RWPE1 (cell line): ENCODE data around the gene HS3ST6.

Source experiments
- CTCF ChIA-PET: fragments of 350-600 bp; sonication (Branson Sonifier 250); formaldehyde crosslinking; extraction: SDS; loops from one replicate; lab custom pipeline; 2021; lab: Yijun Ruan, JAX
- POLR2A ChIA-PET: fragments of 400-600 bp; formaldehyde crosslinking; extraction: SDS; loops from one replicate; lab custom pipeline; 2020; ENCODE audit warnings: antibody characterized with exemption; ENCODE audit not compliant: low non-redundant PET; lab: Yijun Ruan, JAX
- DNase-seq: peaks from one replicate; pipeline ENCODE4 v3.0.0; 2012; ENCODE audit warnings: low spot score
- H3K27ac ChIP-seq: fragments of 450-650 bp; 2 replicates; pipeline ENCODE4 v1.5.1; 2017
- TF ChIP-seq, protein P1 (sequence below): fragments of 450-650 bp; conservative IDR thresholded peaks from 2 replicates; pipeline ENCODE4 v1.5.1; 2017; ENCODE audit warnings: low read depth, mild to moderate bottlenecking

HS3ST6 gene

DNA sequence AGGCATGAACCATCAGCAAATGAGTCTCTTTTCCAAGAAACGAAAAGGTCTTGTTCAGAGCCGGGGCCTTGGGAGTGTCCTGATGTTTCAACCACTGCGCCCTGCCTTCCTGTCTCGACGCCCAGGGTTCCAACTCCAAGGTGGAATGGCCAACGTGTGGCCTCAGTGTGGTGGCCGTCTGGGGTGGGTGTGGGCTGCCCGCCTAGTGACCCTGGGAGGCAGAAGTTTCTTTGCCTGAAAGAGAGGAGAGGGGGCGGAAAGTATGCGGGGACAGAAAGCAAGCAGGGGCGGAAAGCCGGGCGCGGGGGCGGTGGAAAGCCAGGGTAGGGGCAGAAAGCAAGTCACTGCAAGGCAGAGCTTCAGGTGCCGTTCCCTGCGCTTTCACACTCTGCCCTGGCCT, 20.7 kb upstream of the HS3ST6 start:
- DNase-seq, result no peak
- peak overlapping the region; percentile 65 for H3K27ac ChIP-seq
- ChIA-PET POLR2A (interaction anchor here (0.5 kb wide), 1 partner anchor 234 kb away, joined by 3 read pairs; no protein-coding TSS in a partner anchor), CTCF (no interaction called here)
- TF ChIP-seq, protein P1, sequence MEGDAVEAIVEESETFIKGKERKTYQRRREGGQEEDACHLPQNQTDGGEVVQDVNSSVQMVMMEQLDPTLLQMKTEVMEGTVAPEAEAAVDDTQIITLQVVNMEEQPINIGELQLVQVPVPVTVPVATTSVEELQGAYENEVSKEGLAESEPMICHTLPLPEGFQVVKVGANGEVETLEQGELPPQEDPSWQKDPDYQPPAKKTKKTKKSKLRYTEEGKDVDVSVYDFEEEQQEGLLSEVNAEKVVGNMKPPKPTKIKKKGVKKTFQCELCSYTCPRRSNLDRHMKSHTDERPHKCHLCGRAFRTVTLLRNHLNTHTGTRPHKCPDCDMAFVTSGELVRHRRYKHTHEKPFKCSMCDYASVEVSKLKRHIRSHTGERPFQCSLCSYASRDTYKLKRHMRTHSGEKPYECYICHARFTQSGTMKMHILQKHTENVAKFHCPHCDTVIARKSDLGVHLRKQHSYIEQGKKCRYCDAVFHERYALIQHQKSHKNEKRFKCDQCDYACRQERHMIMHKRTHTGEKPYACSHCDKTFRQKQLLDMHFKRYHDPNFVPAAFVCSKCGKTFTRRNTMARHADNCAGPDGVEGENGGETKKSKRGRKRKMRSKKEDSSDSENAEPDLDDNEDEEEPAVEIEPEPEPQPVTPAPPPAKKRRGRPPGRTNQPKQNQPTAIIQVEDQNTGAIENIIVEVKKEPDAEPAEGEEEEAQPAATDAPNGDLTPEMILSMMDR, result no peak

DNA sequence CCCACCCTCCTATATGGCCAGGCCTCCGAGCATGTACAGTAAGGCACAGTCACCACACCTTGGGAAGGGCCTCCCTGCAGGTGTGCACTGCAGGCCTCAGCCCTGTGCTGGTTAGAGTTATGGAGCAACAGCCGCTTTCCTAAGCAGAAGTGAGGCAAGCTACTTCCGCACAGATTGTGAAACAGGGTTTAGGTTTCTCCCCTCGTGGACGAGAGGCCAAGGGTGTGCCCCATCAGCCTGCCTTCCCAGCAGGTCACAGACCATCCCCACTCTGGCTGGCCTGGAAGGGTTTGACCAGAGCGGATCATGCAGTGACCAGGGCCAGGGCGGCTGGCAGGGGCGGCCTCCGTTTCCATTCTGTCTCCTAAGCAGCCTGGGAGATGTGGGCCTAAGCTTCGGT, 20.1 kb upstream of the HS3ST6 start:
- peak overlapping the region; percentile 65 for H3K27ac ChIP-seq
- POLR2A ChIA-PET, result interaction anchor here (0.5 kb wide), 1 partner anchor 234 kb away, joined by 3 read pairs; no protein-coding TSS in a partner anchor
- TF ChIP-seq, protein P1, result no peak
- DNase-seq, result no peak
- CTCF ChIA-PET, result no interaction called here

DNA sequence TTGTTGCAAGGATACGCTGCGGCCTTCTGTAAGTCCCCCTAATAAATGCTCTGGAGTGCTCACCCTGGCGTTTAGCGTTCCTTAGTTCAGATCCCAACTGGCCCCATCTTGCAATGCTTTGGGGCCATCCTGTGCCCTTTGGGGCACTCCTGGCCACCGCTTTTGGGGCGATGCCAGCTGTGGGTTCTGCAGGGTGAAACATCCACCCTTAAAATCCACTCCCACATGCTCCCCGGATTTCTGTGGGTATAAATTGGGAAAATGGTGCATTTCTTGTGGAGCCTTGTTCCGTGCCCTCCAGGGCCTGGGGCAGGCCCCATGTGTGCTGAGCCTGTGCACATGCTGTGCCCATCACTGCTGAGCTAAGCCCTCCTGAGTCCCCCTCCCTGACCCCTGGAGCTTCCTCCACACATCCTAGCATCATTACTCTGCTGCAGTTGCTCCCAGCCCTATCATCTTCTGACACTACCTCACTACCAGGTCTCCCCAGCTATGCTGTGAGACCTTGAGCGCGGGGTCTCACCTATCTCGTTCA, 18.8 kb upstream of the HS3ST6 start:
- ChIA-PET POLR2A (no interaction called here), CTCF (no interaction called here)
- TF ChIP-seq, protein P1, result no peak
- no peak for DNase-seq
- peak overlapping the region; percentile 65; the same call in 1 of the 2 replicates for H3K27ac ChIP-seq

DNA sequence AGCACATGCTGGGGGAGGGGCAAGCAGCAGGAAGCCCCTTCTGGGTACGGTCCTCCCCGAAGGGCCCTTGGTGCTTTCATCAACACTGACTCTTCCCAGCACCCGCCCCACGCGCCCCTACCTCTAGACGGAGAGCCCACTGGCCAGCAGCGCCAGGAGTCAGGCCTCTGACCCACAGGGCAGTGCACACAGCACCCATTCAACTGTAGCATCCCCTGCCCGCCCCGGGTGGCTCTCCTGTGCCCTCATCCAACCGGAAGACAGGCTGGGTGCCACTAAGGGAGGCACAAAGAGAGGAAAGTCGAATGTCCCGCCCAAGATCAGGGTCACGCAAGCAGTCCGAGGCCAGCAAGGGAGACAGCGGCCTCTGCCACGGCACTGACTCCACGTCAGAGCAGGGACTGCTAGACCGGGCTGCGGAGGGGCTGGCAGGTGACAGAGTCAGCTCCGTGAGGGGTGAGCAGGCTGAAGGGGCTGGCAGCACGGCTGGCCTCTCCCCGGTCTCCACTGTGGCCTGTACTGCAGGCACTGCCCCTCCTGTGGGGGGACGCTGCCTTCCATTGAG, 15.0 kb upstream of the HS3ST6 start:
- ChIA-PET CTCF (interaction anchor here (0.5 to 2.0 kb wide), 4 partner anchors 9 to 259 kb away, joined by 3 to 7 read pairs (median 4); no protein-coding TSS in a partner anchor), POLR2A (no interaction called here)
- no peak for DNase-seq
- H3K27ac ChIP-seq, result no peak overlapping the region
- TF ChIP-seq, protein P1, result no peak

DNA sequence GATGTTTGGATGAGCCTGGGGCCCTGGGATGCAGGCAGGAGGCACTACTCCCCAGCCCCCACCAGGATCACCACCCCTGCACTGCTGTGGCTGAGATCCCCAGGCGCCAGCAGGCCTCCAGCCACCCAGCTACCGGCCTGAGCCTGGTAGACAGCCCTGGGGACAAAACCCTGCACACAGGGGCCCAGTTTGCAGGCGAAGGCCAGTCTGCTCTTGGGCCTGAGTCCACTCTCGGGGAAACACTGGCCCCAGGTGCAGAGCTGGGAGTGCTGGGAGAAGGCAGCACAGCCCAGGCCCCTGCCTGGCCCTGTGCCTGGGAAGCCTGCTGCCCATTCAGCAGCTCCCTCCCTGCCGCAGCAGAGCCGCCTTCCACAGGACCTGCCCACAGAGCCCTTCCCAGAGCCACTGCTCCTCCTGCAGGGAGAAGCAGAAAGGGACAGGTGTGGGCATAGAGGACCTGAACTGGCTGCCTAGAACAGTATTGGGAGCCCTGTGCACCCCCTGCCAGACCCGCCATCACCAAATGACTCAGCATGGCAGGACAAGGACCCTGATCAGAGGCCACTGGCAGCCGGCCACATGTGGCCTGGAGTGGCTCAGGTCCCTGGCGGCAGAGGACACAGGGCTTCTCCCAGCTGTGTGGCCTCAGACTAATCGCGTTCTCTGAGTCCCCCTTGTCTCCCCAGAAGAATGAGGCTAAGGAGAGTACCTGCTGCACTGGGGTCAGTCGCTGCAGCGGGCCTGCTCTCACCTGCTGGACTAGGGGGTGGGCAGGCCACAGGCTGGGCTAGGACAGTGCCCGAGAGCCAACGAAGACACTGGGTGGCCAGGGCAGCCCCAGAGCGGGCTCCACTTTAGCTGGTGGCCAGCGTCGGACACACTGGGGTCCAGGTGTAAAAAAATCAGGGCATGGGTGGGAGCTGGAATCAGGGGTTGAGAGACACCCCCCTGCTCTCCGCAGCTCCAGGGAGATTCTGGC, 14.1 kb upstream of the HS3ST6 start:
- POLR2A ChIA-PET, result no interaction called here

DNA sequence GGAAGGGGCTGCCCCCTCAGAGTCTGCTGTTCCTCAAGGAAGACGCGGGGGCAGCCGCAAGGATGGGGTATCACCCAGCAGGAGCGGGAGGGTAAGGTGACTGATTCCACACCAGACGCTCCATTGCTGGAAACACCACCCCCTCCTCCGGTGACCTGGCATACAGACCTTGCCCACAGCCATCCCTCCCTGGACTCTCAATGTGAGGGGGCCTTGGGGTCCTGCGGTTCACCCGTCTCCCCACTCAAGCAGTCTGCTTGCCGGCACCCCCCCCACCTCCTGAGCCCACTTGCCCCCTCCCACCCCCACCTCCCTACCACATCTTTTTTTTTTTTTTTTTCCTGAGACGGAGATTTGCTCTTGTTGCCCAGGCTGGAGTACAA, 12.1 kb upstream of the HS3ST6 start:
- CTCF ChIA-PET, result interaction anchor here (0.6 to 2.5 kb wide), 7 partner anchors 11 to 101 kb away, joined by 3 to 12 read pairs (median 4); no protein-coding TSS in a partner anchor
- H3K27ac ChIP-seq, result no peak overlapping the region; the same call in 1 of the 2 replicates
- TF ChIP-seq, protein P1, result no peak
- POLR2A ChIA-PET, result no interaction called here
- DNase-seq, result no peak

More for the DNA sequence above, 14.1 kb upstream of the HS3ST6 start:
- DNase-seq, result no peak
- no peak overlapping the region for H3K27ac ChIP-seq
- CTCF ChIA-PET, result interaction anchor here (0.5 to 2.0 kb wide), 9 partner anchors 8 to 260 kb away, joined by 3 to 7 read pairs (median 4); no protein-coding TSS in a partner anchor
- TF ChIP-seq, protein P1, result no peak
